ENCODE data around the gene KIF21A.
"Not testable (repeated sequence)": the region's sequence is repeated elsewhere in the genome, so short reads cannot be mapped to it uniquely, and the experiment has no call there.

The KIF21A gene

DNA sequence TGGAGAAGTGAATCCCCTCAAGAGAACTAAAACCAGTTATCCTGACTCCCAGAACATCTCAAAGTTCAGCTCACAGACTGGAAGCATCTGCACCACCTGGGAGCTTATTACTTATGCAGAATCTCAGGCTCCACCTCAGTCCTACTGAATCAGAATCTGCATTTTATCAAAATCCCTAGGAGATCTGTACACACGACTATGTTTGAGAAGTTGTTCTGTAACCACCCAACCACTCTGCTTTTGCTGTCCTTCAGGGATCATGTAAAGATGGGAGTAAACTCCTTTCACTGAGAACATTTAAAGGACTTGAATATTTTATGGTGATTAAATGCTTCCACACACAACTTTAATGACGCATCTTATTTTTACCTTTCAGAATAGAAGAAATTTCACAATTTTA, 98.0 kb downstream of the KIF21A start:
- DNase-seq (ENCODE audit: low read depth) = no peak

DNA sequence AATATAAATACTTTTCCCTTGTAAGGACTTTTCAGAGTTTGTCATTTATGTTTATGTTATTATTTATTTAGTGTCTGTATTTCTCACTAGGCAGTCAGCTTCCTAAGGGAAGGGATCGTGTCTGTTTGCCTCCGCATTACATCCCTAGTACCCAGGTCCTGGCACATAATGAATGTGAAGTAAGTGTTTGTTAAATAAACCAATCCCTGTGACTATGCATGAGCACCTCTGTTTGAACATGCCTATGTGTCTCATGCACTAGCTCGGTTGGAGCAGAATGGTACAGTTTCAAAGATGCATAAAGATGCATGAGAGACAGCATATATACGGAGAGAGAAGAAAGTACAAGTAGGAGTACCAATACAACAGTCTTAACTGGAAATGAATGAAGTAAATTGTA, 99.3 kb downstream of the KIF21A start:
- no peak for DNase-seq (ENCODE audit: low read depth)

DNA sequence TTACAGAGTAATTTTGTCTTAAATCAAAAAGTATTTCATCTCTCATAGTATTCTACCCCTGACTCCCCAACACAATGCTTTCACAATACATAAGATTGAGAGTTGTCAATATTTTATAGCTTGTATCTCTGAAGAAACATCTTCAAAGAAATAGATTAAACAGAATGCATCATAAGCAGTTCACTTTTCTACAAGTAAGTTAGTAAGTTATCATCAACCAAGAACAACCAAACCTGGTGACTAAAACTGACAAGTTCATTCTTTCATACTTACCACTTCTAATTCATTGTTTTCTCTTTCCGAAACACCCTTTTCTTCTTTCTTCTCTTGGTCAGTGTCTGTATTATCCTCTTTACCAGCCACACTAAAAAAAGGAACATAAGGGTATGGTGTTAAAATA, 101.2 kb downstream of the KIF21A start:
- no peak for DNase-seq (ENCODE audit: low read depth)

DNA sequence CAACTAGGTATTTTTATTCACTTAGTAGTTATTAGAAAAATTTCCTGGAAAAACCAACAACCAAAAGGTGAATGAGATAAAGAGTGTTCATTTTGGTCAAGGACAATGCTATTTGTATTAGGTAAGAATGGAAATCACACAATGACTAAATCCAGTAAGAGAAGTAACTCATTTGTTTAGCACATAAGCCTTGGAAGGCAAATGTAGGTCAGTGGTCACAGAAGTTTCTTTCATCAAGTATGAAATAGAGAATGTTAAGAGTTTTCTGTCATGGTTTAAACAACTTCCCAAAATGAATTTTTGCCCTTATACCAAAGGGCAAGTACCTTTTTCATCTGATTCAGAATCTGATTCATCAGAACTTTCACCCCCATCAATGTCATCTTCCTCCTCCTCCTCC, 101.7 kb downstream of the KIF21A start:
- DNase-seq (ENCODE audit: low read depth) = no peak

DNA sequence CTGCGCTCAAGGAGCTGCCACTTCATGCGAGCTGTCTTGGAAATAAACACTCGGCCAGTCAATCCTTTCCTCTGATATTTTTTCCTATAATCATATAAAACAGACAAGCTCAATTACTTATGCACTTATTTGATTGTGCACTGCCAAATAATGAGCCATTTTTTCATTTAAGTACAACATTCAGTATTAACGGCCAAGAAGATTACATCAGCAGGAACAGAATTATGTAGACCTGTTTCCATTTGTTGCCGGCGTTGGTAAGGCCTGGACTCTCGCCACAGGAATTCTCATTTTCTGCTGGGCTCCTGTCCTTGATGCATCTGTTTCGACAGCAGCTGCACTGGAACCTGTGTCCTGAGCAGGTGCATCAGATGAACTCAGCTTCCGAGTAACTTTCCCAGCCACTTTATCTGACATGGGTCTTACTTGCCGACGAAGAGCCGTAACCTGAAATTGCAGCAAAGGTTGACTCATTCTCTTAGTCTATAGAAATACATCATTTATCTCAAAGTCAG, 110.2 kb downstream of the KIF21A start:
- DNase-seq (ENCODE audit: low read depth) = no peak

DNA sequence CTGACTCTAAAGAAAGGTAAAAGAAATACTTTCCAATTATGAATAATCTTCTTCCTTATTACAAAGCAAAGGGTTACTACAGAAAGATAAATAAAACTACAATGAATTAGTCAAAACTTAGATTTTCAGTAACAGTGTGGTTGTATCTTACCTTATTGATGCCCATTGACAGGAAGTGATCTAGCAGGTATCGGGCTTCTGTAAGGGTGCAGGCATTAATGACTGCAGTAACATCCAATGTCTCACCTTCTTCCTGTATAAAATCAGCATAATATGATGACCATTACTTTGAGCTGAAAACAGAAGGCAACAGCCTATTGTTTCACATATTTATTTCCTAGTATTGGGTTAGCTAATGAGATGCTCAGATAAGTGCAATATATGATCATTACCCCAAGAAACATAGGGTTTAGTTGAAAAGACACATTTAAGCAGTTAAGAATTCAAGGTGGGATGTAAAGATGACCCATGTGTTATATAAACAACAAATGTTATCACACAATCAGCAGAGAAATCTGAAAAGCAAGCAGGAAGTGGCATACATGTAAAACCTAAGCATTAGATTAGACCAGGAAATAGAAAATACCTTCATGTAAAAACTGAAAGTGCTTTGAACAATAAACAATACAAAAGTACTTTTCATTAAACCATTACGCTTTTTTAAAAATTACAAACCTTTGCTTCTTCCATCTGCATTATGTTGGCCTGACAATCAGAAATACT, 111.2 kb downstream of the KIF21A start:
- no peak for DNase-seq (ENCODE audit: low read depth)

DNA sequence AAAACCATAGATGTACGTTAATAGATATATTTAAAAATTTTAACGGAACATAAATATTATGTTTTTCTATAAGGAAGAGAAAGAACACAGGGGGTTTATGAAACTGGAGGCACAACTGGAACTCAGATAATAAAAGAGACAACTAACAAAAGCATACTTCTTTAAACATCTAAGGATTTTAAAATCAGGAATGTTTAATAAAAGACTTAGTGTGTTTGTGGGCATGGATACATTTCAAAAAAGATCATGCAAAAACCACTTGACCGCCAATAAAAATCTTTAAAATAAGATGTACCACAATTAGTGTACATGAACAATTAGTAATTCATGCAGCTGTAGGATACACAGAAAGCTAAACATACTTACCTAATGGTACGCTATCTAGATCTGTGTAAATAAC, 113.0 kb downstream of the KIF21A start:
- no peak for DNase-seq (ENCODE audit: low read depth)

DNA sequence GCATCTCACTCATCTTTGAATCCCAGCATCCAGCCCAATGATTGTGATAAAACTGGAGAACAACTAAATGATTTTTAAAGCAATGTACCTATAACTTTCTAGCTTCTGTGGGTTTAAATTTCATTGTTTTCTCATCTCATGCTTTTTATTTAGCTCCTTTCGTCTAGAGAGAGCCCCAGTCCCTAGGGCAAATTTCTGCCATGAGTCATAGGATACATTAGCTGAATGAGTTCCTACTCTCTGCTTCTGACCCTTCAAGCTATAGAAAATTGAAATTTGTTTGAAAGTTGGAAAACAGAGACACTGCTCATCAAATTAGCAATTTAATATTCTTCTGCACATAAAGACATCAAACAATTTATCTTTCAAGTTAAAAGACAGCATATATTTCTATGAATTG, 113.9 kb downstream of the KIF21A start:
- DNase-seq (ENCODE audit: low read depth) = no peak

DNA sequence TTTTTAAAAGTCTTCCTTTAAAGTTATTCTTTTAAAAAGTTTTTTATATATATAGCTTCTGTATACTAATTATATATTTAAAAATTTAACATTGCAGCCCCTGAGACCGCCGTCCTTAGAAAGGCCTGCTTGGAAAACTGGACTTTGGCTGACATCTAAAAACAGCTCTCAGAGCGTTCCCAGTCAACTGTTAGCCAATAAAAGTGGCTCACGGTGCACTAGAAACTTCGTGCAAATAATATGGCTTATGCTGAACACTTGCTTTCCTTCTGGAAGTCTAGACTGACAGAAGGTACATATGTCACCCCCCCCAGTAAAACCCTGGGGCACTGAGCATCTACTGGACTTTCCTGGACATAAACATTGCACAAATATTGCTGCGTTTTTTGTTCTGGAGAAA, 115.0 kb downstream of the KIF21A start:
- DNase-seq (ENCODE audit: low read depth) = no peak

DNA sequence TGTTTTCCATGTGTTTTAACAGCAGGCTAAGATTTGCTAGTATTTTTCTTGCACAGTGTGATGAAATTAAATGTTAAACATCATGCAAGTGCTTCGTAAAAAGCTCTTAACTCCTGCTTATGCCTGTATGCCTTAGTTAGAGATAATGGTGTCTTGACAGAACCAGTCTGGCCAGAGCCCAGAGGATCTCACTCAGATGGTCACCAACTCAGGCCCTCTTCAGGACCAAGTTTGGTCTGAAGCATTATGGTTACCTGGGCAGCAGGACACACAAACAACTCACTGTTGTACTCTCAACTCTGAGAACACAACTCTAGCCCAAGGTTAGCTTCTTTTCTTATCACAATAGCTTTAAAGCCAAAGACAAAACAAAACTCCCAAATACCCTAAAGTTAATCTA, 115.4 kb downstream of the KIF21A start:
- no peak for DNase-seq (ENCODE audit: low read depth)

DNA sequence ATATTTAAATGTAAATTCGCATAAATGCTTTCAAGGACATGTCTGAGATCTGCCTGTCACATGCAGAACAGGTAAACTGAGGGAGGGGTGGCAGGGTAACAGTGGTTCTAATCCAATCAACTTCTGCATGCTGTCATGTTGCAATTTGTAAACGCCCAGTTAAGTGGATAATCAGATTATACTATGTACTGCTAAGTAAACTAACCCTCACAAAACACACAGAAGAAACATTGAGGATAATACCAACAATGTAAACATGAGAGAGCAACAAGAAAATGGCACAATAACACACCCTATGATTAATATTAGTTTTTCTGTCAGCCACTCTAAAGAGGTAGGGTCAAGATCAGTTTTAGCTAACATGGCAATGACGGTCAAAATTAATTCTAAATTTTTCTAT, 123.7 kb downstream of the KIF21A start:
- DNase-seq (ENCODE audit: low read depth) = no peak

DNA sequence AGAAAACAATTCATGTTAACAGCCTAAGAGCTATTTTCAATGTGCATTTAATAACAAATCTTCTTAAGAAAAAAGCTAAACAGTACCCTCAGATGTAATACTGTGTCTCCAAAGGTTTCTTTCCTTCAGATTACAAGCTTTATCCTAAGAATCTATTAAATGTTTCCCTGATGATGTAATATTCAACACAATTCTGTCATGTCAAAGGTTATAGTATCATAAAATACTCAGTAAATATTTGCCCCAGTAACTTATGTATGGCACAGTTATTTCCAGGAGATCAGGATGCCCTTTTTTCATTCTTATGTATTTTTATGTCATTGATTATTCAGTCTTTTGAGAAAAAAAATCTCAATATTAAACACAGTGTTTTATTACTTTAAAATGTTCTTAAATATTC, 128.4 kb downstream of the KIF21A start:
- DNase-seq (ENCODE audit: low read depth) = no peak

DNA sequence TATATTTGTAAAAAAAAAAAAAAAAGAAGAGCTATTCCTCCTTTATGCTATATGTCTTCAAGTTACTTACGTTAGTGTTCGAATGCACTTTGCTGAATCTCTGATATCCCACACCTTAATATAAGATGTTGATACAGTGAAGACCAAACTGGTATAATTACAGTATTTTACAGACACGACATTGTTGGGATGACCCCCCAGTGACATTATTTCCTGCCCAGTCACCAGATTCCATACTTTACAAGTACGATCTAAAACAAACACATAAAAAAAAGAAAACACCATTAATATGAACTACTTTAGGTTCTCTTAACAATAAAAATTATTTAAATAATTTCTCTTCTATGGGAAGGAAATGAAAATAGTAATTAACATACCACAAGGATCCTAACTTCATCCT, 133.4 kb downstream of the KIF21A start:
- no peak for DNase-seq (ENCODE audit: low read depth)

DNA sequence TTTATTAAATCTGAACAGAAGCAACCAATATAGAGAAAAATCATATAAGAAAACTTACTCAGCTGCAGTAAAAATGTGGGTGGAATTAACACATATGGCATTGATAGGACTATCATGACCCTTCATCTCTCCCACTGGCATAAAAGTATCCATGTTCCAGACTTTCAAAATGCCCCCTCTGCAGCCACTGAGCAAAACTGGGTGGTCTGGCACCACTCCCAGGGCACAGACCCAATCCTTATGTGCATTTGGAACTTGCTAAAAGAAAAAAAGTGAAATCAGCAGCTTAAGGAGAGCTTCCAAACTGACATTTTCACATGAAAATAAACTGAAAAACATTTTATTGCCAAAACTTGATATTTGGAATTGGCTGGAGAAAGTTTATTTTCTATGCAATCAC, 141.5 kb downstream of the KIF21A start:
- DNase-seq (ENCODE audit: low read depth) = no peak

DNA sequence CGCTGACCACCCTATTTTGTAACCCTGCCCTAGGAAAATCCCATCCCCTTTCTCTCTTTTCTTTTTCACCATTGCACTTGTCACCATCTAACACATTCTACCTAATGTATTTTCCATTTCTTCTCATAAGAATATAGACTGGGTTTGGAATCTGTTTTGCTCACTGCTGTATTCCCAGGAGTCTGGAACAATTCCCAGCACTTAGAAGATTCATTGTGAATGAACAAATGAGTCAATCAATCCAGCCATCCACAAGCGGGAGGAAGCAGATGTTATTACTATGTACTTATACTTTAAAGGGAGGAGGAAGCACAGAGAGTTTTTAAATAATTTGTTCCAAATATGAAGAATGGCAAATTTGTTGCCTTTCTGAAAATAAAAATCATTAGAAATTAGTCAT, 142.1 kb downstream of the KIF21A start:
- no peak for DNase-seq (ENCODE audit: low read depth)

DNA sequence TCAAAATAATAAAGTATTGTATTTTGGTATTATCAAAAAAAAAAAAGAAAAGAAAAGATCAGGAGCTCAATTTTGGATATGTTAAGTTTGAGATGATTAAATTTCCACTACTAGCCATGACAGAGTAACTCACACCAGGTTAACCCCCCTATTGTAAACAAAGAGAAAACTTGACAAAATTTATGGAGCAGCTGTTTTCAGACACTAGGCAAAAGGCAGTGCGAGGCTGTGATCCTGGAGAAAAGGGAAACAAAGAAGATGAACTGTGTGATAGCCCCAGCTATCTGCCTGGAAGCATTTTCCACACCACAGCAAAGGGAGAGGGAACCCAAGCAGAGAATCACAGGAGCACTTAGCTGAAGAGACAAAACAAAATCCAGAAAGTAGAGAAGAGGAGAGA, 145.0 kb downstream of the KIF21A start:
- no peak for DNase-seq (ENCODE audit: low read depth)

DNA sequence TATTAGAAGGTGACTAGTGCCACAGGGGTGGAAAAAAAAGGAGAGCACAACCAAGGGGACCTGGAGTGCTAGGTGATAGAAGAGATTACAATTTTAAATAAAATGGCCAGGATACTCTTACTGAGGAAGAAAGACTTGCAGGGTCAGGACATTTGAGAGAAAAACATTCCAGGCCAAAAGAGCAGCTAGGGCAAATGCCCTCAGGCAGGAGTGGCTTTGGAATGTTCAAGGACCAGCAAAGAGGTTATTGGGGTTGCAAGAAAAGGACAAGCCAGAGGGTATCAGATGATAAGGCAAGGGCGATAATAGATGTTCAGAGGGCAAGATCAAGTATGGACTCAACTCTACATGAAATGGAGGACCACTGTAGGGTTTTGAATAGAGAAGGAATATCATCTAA, 146.4 kb downstream of the KIF21A start:
- DNase-seq (ENCODE audit: low read depth) = no peak

DNA sequence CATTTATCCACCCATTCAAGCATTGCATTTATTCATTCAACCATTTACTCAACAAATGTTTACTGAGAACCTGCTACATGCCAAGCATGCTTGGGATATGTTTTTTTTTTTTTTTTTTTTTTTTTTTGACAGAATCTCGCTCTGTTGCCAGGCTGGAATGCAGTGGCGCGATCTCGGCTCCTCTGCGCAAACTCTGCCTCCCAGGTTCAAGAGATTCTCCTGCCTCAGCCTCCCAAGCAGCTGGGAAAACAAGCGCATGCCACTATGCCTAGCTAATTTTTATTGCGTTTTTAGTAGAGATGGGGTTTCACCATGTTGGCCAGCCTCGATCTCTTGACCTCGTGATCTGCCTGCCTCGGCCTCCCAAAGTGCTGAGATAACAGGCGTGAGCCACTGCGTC, 147.3 kb downstream of the KIF21A start:
- not testable (repeated sequence) for DNase-seq (ENCODE audit: low read depth)

DNA sequence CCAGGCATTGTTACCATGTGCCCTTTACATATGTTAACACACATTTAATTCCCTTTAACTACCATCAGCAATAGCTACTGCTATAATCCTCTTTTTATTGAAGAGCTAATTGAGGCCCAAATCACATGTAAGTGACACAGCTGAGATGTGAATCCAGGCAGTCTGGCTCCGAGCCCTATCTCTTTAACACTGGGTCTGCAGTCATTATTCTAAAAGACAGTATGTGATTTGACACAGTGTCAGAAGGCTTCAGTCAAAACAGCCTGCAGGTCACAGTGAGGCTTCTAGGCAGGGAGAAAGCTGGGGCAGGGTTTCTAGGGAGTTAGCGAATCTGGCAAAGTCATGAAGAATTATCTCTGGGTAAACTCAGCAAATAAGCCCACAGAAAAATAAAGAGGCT, 148.2 kb downstream of the KIF21A start:
- DNase-seq (ENCODE audit: low read depth) = no peak

DNA sequence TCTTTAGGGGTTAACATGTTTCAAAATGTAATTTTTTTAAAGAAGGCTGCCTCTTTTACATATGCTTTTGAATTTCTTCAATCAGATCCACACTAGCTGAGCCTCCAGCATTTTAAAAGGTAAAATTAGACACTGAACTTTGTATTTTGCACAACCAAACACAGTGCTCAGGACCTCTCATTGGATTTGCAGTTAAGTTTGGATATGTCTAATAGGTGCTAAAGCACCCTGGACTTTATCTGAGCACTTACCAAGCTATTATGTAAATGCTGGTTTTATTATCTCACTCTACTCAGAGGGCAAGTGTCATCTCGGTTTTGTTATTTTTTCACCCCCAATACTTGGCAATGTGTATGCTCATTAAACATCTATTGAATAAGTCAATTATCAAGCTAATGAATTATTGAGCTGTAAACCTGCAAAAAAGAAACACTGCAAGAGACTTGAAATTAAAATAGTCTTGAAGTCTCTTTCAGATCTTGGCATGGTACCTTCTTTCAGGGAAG, 150.7 kb downstream of the KIF21A start:
- no peak for DNase-seq (ENCODE audit: low read depth)

DNA sequence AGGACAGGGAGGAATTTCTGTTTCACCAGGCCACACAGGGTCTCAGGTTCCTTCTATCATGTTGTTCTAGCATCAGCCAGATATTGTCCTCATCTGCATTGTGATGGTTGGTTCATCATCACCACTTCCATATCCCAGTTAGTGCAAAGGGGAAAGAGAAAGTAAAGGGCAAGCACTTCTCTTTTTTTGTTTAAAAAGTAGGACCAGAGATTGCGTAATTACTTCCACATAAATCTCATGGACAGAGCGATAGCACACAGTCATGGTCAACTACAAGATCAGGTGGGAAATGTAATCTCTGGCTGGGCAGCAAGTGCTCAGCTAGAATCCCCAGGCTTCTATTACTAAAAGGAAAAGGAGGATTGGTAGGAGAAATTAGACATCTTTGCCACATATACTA, 155.1 kb downstream of the KIF21A start:
- no peak for DNase-seq (ENCODE audit: low read depth)

DNA sequence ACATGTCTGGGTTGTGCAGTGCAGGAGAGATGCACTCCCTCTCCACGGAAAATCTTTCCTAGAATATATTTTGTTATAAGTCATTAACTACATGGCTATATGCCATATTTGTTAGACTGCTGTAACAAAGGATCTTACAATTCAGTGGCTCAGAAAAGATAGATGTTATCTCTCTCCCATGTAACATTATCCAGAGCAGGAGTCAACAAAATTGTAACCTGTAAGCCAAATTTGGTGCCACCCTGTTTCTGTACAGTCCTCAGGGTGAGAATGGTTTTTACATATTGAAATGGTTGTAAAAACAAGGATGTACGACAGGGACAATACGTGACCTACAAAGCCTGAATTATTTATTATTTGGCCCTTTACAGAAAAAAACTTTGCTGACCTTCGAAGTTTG, 155.5 kb downstream of the KIF21A start:
- DNase-seq (ENCODE audit: low read depth) = no peak

DNA sequence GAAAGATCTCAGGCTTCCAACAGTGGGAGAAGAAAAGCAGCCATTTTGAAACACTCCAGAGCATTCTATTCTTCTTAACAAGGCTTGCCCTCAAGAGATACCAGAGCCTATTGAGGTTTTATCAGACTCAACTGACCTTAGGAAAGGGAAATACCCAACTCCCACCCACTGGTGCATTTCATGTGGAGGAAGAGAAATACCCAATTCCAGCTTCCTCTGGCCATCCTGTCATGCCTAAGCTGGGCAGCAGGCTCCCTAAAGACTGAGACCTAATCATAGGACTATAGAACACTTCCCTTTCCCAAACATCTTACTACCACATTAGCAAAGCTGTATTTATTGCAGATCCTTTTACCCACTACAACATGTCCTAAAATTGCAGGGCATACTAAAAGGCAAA, 164.5 kb downstream of the KIF21A start:
- DNase-seq (ENCODE audit: low read depth) = no peak

DNA sequence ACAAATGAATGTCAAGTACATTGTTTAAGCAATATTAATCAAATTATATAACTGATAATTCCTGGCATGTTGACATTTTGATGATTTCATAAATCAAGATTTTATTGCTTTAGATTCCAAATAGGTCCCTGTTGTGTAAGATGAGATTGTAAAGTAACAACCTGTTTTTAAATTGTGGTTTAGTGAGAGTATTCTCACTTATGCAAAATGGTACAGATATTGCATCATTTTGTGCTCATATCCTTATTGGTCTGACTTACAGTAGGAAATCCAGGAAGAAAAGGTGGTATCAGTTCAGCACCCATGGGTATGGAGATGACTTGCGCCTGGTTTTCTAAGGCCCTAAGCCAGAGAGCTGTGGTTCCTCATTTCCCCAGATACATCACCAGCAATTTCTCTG, 165.5 kb downstream of the KIF21A start:
- no peak for DNase-seq (ENCODE audit: low read depth)

All from fibroblast of the conjunctiva (primary cell).